H9 (cell line): Measurements from ENCODE around the gene LEF1. TPM values are rescaled to one million over a fixed set of nuclear protein-coding genes. Genes with fewer than 3 reads are reported as not detected.

Experiments
- DNase-seq: peaks from one replicate; pipeline ENCODE4 v3.0.0-alpha.2; 2017
- H2AFZ ChIP-seq: one replicate; pipeline ENCODE4 v1.6.1; 2013; ENCODE audit warnings: mild to moderate bottlenecking, low read length, control low read depth, moderate library complexity
- H2AK5ac ChIP-seq: 2 replicates; pipeline ENCODE4 v1.6.1; 2013; ENCODE audit warnings: low read length, control low read depth, mixed read lengths; ENCODE audit not compliant: insufficient read length
- H2BK120ac ChIP-seq: one replicate; pipeline ENCODE4 v1.6.1; 2013; ENCODE audit warnings: low read depth, mild to moderate bottlenecking, low read length, control low read depth, inconsistent platforms; ENCODE audit not compliant: poor library complexity, severe bottlenecking
- H2BK12ac ChIP-seq: 2 replicates; pipeline ENCODE4 v1.6.1; 2013; ENCODE audit warnings: low read length, control low read depth, mixed read lengths, low read depth; ENCODE audit not compliant: insufficient read length
- H2BK15ac ChIP-seq: 2 replicates; pipeline ENCODE4 v1.6.1; 2013; ENCODE audit warnings: low read depth, low read length, control low read depth
- H2BK20ac ChIP-seq: one replicate; pipeline ENCODE4 v1.6.1; 2013; ENCODE audit warnings: low read depth, mild to moderate bottlenecking, low read length, control low read depth, inconsistent platforms; ENCODE audit not compliant: poor library complexity, severe bottlenecking
- H2BK5ac ChIP-seq: 2 replicates; pipeline ENCODE4 v1.6.1; 2013; ENCODE audit warnings: low read length, control low read depth, mixed read lengths; ENCODE audit not compliant: insufficient read length
- H3K14ac ChIP-seq: 2 replicates; pipeline ENCODE4 v1.6.1; 2013; ENCODE audit warnings: low read length, control low read depth; ENCODE audit not compliant: insufficient read depth
- H3K18ac ChIP-seq: 2 replicates; pipeline ENCODE4 v1.6.1; 2013; ENCODE audit warnings: low read depth, mild to moderate bottlenecking, mixed read lengths, low read length, control low read depth; ENCODE audit not compliant: insufficient read length
- H3K23ac ChIP-seq: 2 replicates; pipeline ENCODE4 v1.6.1; 2013; ENCODE audit warnings: low read length, control low read depth, mixed read lengths, low read depth; ENCODE audit not compliant: insufficient read length
- H3K23me2 ChIP-seq: 2 replicates; pipeline ENCODE4 v1.6.1; 2013; ENCODE audit warnings: low read depth, mild to moderate bottlenecking, mixed read lengths, low read length, control low read depth; ENCODE audit not compliant: insufficient read length, poor library complexity, severe bottlenecking
- H3K27ac ChIP-seq: 2 replicates; pipeline ENCODE4 v1.5.1; 2013; ENCODE audit warnings: low read length, control low read depth, mixed read lengths, low read depth; ENCODE audit not compliant: insufficient read length
- H3K27me3 ChIP-seq: 2 replicates; pipeline ENCODE4 v1.6.1; 2013; ENCODE audit warnings: low read length, control low read depth, inconsistent platforms; ENCODE audit not compliant: insufficient read depth
- H3K4ac ChIP-seq: 2 replicates; pipeline ENCODE4 v1.6.1; 2013; ENCODE audit warnings: low read depth, mild to moderate bottlenecking, control low read depth, inconsistent platforms, low read length, moderate library complexity
- H3K4me1 ChIP-seq: 2 replicates; pipeline ENCODE4 v1.6.1; 2013; ENCODE audit warnings: low read length, control low read depth, inconsistent platforms; ENCODE audit not compliant: insufficient read depth
- H3K4me2 ChIP-seq: 2 replicates; pipeline ENCODE4 v1.6.1; 2013; ENCODE audit warnings: low read length, control low read depth, mixed read lengths; ENCODE audit not compliant: insufficient read length, insufficient read depth
- H3K56ac ChIP-seq: 2 replicates; pipeline ENCODE4 v1.6.1; 2013; ENCODE audit warnings: low read depth, mild to moderate bottlenecking, mixed read lengths, low read length, control low read depth; ENCODE audit not compliant: insufficient read length
- H3K79me1 ChIP-seq: 2 replicates; pipeline ENCODE4 v1.6.1; 2013; ENCODE audit warnings: low read depth, mild to moderate bottlenecking, moderate library complexity, low read length, control low read depth, inconsistent platforms; ENCODE audit not compliant: insufficient read depth, poor library complexity, severe bottlenecking
- H3K79me2 ChIP-seq: 2 replicates; pipeline ENCODE4 v1.6.1; 2013; ENCODE audit warnings: low read length, control low read depth, inconsistent platforms; ENCODE audit not compliant: insufficient read depth
- H3K9ac ChIP-seq: 2 replicates; pipeline ENCODE4 v1.6.1; 2013; ENCODE audit warnings: low read length, control low read depth, mixed read lengths; ENCODE audit not compliant: insufficient read length; ENCODE audit errors: extremely low read depth
- H3K9me3 ChIP-seq: one replicate; pipeline ENCODE4 v1.6.1; 2013; ENCODE audit warnings: low read depth, low read length, inconsistent platforms; ENCODE audit not compliant: control insufficient read depth
- H3T11ph ChIP-seq: one replicate; pipeline ENCODE4 v1.6.1; 2013; ENCODE audit warnings: mild to moderate bottlenecking, low read length, control low read depth, inconsistent platforms
- H4K20me1 ChIP-seq: one replicate; pipeline ENCODE4 v1.6.1; 2013; ENCODE audit not compliant: control insufficient read depth, insufficient read length, insufficient read depth
- H4K5ac ChIP-seq: 2 replicates; pipeline ENCODE4 v1.6.1; 2013; ENCODE audit warnings: low read depth, mild to moderate bottlenecking, mixed read lengths, low read length, control low read depth; ENCODE audit not compliant: insufficient read length
- H4K8ac ChIP-seq: replicated peaks from 2 replicates; pipeline ENCODE4 v1.6.1; 2013; ENCODE audit warnings: low read length, control low read depth, mixed read lengths, low read depth; ENCODE audit not compliant: insufficient read length
- H4K91ac ChIP-seq: 2 replicates; pipeline ENCODE4 v1.6.1; 2013; ENCODE audit warnings: low read depth, mild to moderate bottlenecking, moderate library complexity, mixed read lengths, low read length, control low read depth; ENCODE audit not compliant: insufficient read length
- H3K27ac Mint-ChIP-seq, 3 experiments: 2 replicates in 2 of 3; 3 replicates in 1 of 3; pipeline ENCODE4 v1.8.0; 2020 to 2021; ENCODE audit warnings: mixed read lengths in 3 of 3, mild to moderate bottlenecking in 1 of 3, moderate library complexity in 1 of 3
- H3K27me3 Mint-ChIP-seq: 2 replicates; pipeline ENCODE4 v1.8.0; 2021; ENCODE audit warnings: low read depth, mild to moderate bottlenecking, moderate library complexity, mixed read lengths
- H3K36me3 Mint-ChIP-seq, 3 experiments: 2 replicates in 2 of 3; 3 replicates in 1 of 3; pipeline ENCODE4 v1.8.0; 2020 to 2021; ENCODE audit warnings: low read depth in 3 of 3, mixed read lengths in 3 of 3; ENCODE audit not compliant: insufficient read depth in 1 of 3
- H3K4me1 Mint-ChIP-seq, 2 experiments: 2 replicates each; pipeline ENCODE4 v1.8.0; 2020; ENCODE audit warnings: mixed read lengths in 2 of 2
- H3K4me3 Mint-ChIP-seq, 2 experiments: 2 replicates in 1 of 2; 3 replicates in 1 of 2; pipeline ENCODE4 v1.8.0; 2020 to 2021; ENCODE audit warnings: mild to moderate bottlenecking in 2 of 2, mixed read lengths in 2 of 2, moderate library complexity in 1 of 2
- H3K9me3 Mint-ChIP-seq, 2 experiments: 2 replicates in 1 of 2; 3 replicates in 1 of 2; pipeline ENCODE4 v1.8.0; 2020; ENCODE audit warnings: mild to moderate bottlenecking in 2 of 2, mixed read lengths in 2 of 2, moderate library complexity in 1 of 2
- WGBS: extraction: QIAGEN DNeasy Blood & Tissue Kit; methylation state at CpG from one replicate; pipeline ENCODE4 v1.1.7; 2013; ENCODE audit warnings: missing lambda C conversion rate, low lambda C conversion rate, mixed read lengths; ENCODE audit not compliant: insufficient read length; ENCODE audit errors: extremely low coverage; 5-methylcytosine and 5-hydroxymethylcytosine counted together
- total RNA-seq: library from RNA; stranded (reverse); gene quantifications from 2 replicates; pipeline ENCODE4 v1.2.1, GENCODE V29; 2021
- TF ChIP-seq, protein P1 (sequence below): fragments of 200-600 bp; sonication (generic); conservative IDR thresholded peaks from 3 replicates; pipeline ENCODE4 v1.8.0; 2021; ENCODE audit warnings: antibody characterized with exemption, mild to moderate bottlenecking

The LEF1 gene
- total RNA-seq, 1 experiment from 2014 or later = 2.5 TPM

DNA sequence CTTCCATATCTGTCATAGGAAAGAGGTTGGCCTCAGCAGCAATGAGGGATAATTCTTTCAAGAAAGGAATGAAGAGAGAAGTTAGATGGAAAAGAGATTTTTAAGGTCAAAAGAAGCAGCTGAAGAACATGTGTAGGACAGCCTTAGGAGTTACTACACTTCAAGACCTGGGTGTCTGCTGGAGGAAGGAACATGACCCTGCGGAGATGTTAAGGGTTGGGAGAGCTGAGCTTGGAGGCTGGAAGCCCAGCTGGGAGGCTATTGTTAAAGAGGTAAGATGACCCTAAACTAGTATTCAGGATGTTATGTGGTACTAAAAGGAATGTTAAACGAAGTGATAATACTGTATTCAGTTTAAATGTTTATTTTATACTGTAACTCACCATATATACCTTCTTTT, 164.1 kb downstream of the LEF1 start:
- Histone ChIP-seq H3K27me3 (no peaks in the 10 kb centered on the region), H4K20me1 (no peaks in the 10 kb centered on the region), H2BK120ac (no peak overlapping the region), H2BK15ac (no peak overlapping the region), H4K91ac (no peak overlapping the region), H3K4me2 (no peak overlapping the region), H4K5ac (no peak overlapping the region), H3K79me2 (no peaks in the 10 kb centered on the region; the same call in 1 of the 2 replicates), H3K23ac (no peak overlapping the region), H3K27ac (no peak overlapping the region), H2AK5ac (no peak overlapping the region), H3K9ac (no peak overlapping the region), H3K79me1 (peaks cover 3% of the 10 kb centered on the region), H4K8ac (no peak overlapping the region), H3K56ac (no peak overlapping the region), H3K9me3 (peaks cover 4% of the 10 kb centered on the region), H3K4ac (no peak overlapping the region), H3T11ph (no peak overlapping the region), H3K18ac (no peak overlapping the region), H3K23me2 (no peaks in the 10 kb centered on the region), H3K14ac (no peak overlapping the region), H3K4me1 (peaks cover 5% of the 10 kb centered on the region; the same call in 1 of the 2 replicates), H2BK5ac (no peak overlapping the region), H2AFZ (no peak overlapping the region), H2BK20ac (no peak overlapping the region), H2BK12ac (no peak overlapping the region)
- peaks cover 14 to 17% of the 10 kb centered on the region in 2 experiments for H3K9me3 Mint-ChIP-seq
- DNase-seq = no peak
- WGBS = no CpG with 5 or more reads among the region's 2 CpGs
- TF ChIP-seq, protein P1, sequence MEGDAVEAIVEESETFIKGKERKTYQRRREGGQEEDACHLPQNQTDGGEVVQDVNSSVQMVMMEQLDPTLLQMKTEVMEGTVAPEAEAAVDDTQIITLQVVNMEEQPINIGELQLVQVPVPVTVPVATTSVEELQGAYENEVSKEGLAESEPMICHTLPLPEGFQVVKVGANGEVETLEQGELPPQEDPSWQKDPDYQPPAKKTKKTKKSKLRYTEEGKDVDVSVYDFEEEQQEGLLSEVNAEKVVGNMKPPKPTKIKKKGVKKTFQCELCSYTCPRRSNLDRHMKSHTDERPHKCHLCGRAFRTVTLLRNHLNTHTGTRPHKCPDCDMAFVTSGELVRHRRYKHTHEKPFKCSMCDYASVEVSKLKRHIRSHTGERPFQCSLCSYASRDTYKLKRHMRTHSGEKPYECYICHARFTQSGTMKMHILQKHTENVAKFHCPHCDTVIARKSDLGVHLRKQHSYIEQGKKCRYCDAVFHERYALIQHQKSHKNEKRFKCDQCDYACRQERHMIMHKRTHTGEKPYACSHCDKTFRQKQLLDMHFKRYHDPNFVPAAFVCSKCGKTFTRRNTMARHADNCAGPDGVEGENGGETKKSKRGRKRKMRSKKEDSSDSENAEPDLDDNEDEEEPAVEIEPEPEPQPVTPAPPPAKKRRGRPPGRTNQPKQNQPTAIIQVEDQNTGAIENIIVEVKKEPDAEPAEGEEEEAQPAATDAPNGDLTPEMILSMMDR = no peak
- no peaks in the 10 kb centered on the region for H3K27me3 Mint-ChIP-seq
- peaks cover 34 to 53% (median 50%) of the 10 kb centered on the region in 3 experiments for H3K36me3 Mint-ChIP-seq
- H3K4me3 Mint-ChIP-seq = no peak overlapping the region
- H3K4me1 Mint-ChIP-seq = peaks cover 17 to 25% of the 10 kb centered on the region in 2 experiments
- H3K27ac Mint-ChIP-seq = no peak overlapping the region
